Activated CD4-positive, alpha-beta T cell treated with anti-CD3 and anti-CD28 coated beads, Interleukin-2, amount 50 U/mL, for 16 hours (primary cell): Measurements from ENCODE around the gene MCEMP1.

Experiments
- DNase-seq: peaks from one replicate; pipeline ENCODE4 v3.0.0-alpha.2; 2020

The MCEMP1 gene

GRCh38 chr19:7699417-7700401, 22.8 kb downstream of the MCEMP1 start:
- peak; percentile 43 for DNase-seq

- DNase-seq: no peak
Observed at GRCh38 chr19:7701049-7701653, 24.3 kb downstream of the MCEMP1 start.

DNA sequence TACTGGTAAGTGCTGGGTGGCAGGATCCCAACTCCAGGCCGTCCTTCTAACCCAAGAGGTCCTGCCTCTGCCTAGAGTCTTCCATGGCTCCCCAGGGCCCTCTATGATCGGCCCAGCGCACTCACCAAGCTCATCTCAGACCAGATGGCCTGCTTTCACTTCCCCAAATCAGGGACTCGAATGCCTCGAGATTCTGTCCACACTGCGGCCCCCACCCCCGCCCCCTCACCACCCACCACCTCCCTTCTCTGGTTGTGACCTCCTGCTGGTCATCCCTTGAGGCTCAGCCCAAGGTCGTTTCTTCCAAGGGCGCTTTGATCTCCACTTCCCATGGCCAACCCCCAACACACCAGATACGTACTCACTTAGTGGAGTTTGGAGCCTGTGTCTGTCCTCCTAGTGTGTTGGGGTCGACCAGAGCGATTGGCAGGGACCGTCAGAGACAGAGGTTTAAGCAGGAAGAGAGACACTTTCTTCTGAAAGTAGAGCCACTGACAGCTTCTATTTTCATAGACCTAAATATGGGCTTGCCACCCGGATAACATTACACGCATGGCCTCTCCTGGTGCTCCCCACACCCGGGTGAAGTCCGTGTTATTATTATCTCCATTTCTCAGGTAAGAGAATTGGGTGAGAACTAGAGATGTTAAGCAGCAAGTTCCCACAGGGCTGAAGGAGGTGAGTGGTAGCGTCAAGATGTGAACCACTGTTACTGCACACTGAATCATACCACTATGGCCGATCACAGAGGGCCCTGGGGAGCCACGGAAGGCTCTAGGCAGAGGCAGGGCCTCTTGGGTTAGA, 25.0 kb downstream of the MCEMP1 start, which contains the start of gene FCER2:
FCER2 (minus strand) TSS at position 478 of the 804 bp plus-strand sequence. CDS start 2,371 bp downstream, outside the sequence.
- no peak for DNase-seq

DNA sequence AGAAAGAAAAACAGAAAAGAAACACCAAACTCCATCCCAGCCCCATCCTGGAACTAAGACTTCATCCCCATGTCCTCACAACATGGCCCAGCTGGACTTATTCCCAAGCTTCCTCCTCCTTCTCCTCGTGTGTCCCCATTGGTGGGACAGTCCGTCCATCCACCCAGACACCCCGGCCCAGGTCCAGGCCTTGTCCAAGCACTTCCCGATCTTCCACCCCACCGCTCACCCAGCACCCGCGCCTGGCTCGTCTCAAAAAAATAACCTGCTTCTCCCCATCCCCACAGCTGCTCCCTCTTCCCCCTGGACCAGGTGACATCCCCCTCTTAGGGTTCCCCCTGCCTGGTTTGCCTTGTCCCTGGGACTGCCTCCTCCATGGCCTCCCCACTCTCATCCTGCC, 26.4 kb downstream of the MCEMP1 start:
- DNase-seq: no peak

- DNase-seq: no peak
Observed at GRCh38 chr19:7704280-7705060, 27.6 kb downstream of the MCEMP1 start.

DNA sequence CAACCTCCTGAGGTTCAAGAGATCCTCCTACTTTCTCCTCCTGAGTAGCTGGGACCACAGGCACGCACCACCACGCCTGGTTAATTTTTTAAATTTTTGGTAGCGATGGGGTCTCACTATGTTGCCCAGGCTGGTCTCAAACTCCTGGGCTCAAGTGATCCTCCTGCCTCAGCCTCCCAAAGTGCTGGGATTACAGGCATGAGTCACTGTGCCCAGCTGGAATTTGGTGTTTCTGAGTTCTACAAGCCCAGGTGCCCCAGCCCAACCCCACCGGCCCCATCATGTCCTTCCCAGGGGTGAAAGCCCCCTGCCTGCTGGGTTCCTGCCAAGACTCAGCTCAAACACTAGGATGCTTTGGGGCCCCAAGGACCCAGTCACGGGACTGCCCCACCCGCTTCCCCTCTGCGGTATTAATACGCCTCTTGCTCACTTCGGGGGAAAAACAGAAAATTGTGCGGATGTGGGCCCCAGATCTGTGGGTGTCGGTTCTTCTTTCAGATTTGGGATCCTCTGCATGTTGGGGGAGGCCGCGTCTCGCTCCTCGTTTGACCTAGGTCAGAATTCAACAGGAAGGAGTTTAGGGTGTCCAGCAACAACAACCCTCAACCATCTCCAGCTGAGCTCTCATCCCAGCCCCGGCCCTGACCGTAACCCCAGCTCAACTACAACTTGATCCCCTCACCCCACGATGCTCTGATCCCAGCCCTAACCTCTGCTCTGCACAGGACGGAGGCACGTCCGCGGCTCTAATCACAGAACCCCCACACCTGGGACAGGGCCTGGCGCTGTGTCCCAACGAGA, 28.7 kb downstream of the MCEMP1 start:
- DNase-seq: peak; percentile 72

GRCh38 chr19:7706188-7706954, 29.5 kb downstream of the MCEMP1 start:
- DNase-seq: no peak

- DNase-seq: no peak
Observed at GRCh38 chr19:7706955-7707456, 30.1 kb downstream of the MCEMP1 start.

DNA sequence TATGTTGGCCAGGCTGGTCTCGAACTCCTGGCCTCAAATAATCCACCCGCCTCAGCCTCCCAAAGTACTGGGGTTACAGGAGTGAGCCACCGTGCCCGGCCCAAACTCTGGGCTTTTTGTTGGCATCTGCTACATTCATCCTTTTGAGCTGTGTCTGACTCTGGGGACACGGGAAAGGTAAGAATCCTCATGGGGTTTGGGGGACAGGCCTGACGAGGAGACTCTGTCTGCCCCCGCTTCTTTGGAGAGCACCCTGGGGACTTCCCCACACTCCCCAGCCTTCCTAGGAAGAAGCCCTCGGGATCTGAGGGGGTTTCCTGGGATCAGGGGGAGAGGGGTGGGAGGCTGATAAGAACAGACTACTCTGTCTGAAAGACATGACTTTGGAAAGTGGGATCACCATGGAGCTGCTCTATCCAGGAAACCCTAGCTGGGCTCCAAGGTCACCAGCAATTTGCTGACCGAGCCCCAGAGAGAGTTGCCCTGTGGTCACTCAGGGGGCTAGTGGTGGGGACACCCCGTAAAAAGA, 33.1 kb downstream of the MCEMP1 start:
- DNase-seq: no peak

DNA sequence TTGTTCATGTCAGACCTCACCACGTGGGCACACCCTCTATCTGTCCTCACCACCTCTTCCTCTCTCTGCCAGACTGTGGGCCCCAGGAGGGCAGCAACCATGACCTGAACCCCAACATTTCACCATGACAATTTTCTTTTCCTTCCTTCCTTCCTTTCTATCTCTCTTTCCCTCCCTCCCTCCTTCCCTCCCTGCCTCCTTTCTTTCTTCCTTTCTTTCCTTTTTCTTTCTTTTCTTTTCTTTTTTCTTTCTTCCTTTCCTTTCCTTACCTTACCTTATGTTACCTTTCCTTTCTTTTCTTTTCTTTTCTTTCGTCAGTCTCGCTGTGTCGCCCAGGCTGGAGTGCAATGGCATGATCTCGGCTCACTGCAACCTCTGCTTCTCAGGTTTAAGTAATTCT, 33.7 kb downstream of the MCEMP1 start:
- DNase-seq: no peak

DNA sequence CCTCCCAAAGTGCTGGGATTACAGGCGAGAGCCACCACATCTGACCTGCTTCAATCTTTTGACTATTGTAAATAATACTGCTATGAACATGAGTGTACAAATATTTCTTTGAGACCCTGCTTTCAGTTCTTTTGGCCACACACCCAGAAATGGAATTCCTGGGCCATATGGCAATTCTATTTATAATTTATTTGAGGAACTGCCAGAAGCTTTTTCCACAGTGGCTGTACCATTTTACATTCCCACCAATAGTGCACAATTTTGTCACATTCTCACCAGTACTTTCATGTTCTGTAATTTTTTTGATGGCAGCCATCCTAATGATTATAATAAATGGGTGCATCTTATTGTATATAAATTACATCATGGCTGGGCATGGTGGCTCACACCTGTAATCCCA, 38.8 kb downstream of the MCEMP1 start:
- no peak for DNase-seq

DNA sequence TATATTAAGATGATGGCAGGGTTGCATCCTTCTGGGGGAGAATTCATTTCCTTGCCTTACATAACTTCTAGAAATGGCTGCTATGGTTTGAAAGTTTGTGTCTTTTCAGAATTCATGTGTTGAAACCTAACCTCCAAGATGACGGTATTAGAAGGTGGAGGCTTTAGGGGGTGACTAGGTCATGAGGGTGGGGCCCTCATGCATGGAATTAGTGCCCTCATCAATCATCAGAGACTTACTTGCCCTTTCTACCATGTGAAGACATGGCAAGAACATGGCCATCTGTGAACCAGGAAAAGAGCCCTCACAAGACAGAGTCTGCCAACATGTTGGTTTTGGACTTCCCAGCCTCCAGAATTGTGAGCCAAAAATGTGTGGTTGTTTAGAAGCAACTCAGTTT, 39.9 kb downstream of the MCEMP1 start:
- DNase-seq: no peak

DNA sequence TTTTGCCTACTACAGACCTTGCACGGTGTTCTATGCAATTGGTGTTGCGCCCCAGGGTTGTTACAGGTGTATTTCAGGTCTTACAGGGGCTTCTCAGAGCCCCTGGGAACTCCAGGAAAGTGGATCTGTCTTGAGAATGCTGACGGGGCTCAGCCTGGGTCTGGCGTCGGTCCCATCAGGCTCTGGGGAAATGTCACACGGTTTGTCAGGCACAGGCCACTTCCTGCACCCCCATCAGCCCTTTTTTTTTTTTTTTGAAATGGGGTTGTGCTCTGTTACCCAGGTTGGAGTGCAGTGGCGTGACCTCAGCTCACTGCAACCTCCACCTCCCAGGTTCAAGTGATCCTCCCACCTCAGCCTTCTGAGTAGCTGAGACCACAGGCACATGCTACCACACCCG, 41.8 kb downstream of the MCEMP1 start:
- no peak for DNase-seq

DNA sequence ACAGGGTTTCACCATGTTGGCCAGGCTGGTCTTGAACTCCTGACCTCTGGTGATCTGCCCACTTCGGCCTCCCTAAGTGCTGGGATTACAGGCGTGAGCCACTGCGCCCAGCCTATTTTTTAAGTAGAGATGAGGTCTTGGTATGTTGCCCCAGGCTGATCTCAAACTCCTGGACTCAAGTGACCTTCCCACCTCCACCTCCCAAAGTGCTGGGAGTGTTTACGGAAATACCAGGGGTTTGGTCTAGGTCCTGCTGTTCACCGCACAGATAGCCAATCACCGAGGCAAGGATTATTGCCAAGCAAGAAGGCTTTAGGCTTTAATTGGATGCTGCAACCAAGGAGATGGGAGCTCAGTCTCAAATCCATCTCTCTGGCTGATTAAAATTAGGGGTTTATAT, 43.5 kb downstream of the MCEMP1 start:
- DNase-seq: no peak

DNA sequence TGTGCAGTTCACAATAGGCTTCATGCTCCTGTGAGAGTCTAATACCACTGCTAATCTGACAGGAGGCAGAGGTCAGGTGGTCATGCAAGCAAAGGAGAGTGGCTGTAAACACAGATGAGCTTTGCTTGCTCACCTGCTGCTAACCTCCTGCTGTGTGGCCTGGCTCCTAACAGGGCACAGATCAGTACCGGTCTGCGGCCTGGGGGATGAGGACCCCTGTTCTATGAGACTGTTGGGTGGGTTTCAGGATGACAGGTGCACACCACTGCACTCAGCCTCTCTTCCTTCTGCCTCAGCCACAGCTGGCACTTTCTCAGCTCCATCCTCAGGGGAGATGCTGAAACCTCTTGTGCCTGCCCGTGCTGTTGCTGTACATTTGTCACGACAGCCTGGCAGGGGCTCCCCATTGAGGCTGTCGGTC, 45.4 kb downstream of the MCEMP1 start:
- no peak for DNase-seq

DNA sequence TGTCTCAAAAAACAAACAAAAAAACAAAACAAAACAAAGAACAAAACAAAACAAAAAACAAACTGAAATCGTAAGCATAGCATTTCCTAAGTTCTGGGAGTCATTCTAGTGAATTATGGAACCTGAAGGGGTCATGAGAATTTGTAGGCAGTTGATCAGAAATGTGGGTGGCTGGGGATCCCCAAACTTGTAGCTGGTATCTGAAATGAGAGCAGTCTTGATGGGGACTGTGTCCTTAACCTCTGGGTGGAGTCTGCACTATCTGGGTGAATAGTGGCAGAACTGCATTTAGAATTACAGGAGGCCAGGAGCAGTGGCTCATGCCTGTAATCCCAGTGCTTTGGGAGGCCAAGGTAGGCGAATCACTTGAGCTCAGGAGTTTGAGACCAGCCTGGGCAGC, 48.9 kb downstream of the MCEMP1 start:
- DNase-seq: no peak

GRCh38 chr19:7729211-7729610, 52.3 kb downstream of the MCEMP1 start:
- DNase-seq: no peak
